KMS-11 (cell line): Measurements from ENCODE around the gene H1-8.
"Not testable (repeated sequence)": the region's sequence is repeated elsewhere in the genome, so short reads cannot be mapped to it uniquely, and the experiment has no call there.

Source experiments
- H2AFZ ChIP-seq: fragments of 200-600 bp; sonication (generic); 2 replicates; pipeline ENCODE4 v1.6.1; 2016; ENCODE audit warnings: antibody characterized with exemption, mixed run types, low read depth
- H3K27ac ChIP-seq: fragments of 200-600 bp; sonication (generic); 2 replicates; pipeline ENCODE4 v1.6.1; 2016; ENCODE audit warnings: mild to moderate bottlenecking, mixed run types
- H3K27me3 ChIP-seq: fragments of 200-600 bp; sonication (generic); 2 replicates; pipeline ENCODE4 v1.6.1; 2017; ENCODE audit warnings: mild to moderate bottlenecking, low read depth, mixed run types, moderate library complexity; ENCODE audit not compliant: insufficient read depth
- H3K36me3 ChIP-seq: fragments of 200-600 bp; sonication (generic); 2 replicates; pipeline ENCODE4 v1.6.1; 2017; ENCODE audit warnings: mild to moderate bottlenecking, mixed run types; ENCODE audit not compliant: insufficient read depth
- H3K4me1 ChIP-seq: fragments of 200-600 bp; sonication (generic); 2 replicates; pipeline ENCODE4 v1.6.1; 2016; ENCODE audit warnings: mild to moderate bottlenecking, low read depth, mixed run types; ENCODE audit not compliant: poor library complexity, severe bottlenecking
- H3K4me2 ChIP-seq: fragments of 200-600 bp; sonication (generic); 2 replicates; pipeline ENCODE4 v1.7.0; 2016; ENCODE audit warnings: mild to moderate bottlenecking, mixed run types
- H3K4me3 ChIP-seq: fragments of 200-600 bp; sonication (generic); IDR thresholded peaks from 2 replicates; pipeline ENCODE4 v1.6.1; 2017; ENCODE audit warnings: low read depth, low read length, mixed read lengths; ENCODE audit not compliant: insufficient read depth
- H3K79me2 ChIP-seq: fragments of 200-600 bp; sonication (generic); 2 replicates; pipeline ENCODE4 v1.6.1; 2016; ENCODE audit warnings: low read depth, mixed run types; ENCODE audit not compliant: insufficient read depth
- H3K9ac ChIP-seq: fragments of 200-600 bp; sonication (generic); 2 replicates; pipeline ENCODE4 v1.6.1; 2016; ENCODE audit warnings: mild to moderate bottlenecking, mixed run types
- H4K20me1 ChIP-seq: fragments of 200-600 bp; sonication (generic); 2 replicates; pipeline ENCODE4 v1.6.1; 2016; ENCODE audit warnings: mild to moderate bottlenecking, mixed run types; ENCODE audit not compliant: insufficient read depth
- TF ChIP-seq, protein P1 (sequence below): fragments of 200-600 bp; sonication (generic); conservative IDR thresholded peaks from 2 replicates; pipeline ENCODE4 v1.6.1; 2017; ENCODE audit warnings: low read depth, mild to moderate bottlenecking, antibody characterized with exemption, low read length, moderate library complexity, mixed read lengths

The H1-8 gene

GRCh38 chr3:129540776-129541516 is 2.0 kb upstream of the H1-8 start:
- TF ChIP-seq, protein P1, sequence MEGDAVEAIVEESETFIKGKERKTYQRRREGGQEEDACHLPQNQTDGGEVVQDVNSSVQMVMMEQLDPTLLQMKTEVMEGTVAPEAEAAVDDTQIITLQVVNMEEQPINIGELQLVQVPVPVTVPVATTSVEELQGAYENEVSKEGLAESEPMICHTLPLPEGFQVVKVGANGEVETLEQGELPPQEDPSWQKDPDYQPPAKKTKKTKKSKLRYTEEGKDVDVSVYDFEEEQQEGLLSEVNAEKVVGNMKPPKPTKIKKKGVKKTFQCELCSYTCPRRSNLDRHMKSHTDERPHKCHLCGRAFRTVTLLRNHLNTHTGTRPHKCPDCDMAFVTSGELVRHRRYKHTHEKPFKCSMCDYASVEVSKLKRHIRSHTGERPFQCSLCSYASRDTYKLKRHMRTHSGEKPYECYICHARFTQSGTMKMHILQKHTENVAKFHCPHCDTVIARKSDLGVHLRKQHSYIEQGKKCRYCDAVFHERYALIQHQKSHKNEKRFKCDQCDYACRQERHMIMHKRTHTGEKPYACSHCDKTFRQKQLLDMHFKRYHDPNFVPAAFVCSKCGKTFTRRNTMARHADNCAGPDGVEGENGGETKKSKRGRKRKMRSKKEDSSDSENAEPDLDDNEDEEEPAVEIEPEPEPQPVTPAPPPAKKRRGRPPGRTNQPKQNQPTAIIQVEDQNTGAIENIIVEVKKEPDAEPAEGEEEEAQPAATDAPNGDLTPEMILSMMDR = no peak
- no peak overlapping the region for H3K9ac ChIP-seq
- no peak overlapping the region for H3K27ac ChIP-seq

DNA sequence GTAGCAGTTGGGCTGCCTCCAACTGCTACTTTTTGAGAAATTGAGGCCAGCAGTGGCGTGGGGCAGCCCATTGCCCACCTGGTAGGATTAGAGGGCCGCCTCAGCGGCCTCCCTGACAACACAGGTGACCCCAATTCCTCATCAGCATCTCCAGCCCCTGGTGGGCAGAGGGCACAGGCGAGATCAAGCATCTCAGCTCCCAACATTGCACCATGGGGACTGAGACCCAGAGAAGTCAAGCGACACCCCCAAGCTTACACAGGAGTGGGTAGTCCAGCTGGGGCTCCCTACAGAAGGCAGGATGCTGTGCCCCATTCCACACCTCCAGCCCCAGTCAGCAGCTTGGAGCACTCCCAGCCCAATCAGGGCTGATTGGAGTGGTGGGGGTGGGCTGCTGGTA is 228 bp upstream of the H1-8 start:
- TF ChIP-seq, protein P1 = no peak
- H3K27ac ChIP-seq = no peak overlapping the region
- no peak overlapping the region for H2AFZ ChIP-seq
- no peak overlapping the region for H3K4me2 ChIP-seq
- H3K27me3 ChIP-seq = no peaks in the 10 kb centered on the region
- no peak overlapping the region for H3K4me3 ChIP-seq
- no peaks in the 10 kb centered on the region for H3K79me2 ChIP-seq
- H3K9ac ChIP-seq = no peak overlapping the region
- no peaks in the 10 kb centered on the region for H4K20me1 ChIP-seq
- no peaks in the 10 kb centered on the region for H3K4me1 ChIP-seq
- no peaks in the 10 kb centered on the region for H3K36me3 ChIP-seq

More at GRCh38 chr3:129540776-129541516, 2.0 kb upstream of the H1-8 start:
- no peak overlapping the region for H3K4me3 ChIP-seq
- H3K4me1 ChIP-seq = no peaks in the 10 kb centered on the region
- no peaks in the 10 kb centered on the region for H4K20me1 ChIP-seq
- H3K27me3 ChIP-seq = no peaks in the 10 kb centered on the region
- H3K79me2 ChIP-seq = no peaks in the 10 kb centered on the region
- H2AFZ ChIP-seq = no peak overlapping the region
- no peaks in the 10 kb centered on the region for H3K36me3 ChIP-seq
- no peak overlapping the region for H3K4me2 ChIP-seq

DNA sequence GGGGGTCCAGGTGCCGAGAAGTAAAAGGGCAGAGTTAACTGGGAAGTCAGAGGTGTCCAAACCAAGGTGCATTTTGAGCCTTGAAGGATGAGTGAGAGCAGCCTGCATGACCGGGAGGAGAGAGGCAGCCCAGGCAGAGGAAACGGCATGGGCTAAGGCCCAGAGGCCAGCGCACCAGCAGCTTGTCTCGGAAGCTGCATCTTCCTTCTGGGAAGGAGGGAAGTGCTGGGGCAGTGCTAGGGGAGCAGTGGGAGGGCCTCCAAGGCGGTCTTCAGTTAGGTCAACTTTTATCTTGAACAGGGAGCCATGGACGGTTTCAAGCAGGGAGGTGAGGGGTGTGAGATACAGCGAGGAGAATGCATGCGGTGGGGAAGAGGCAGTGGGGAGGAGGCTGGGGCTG is 1.0 kb downstream of the H1-8 start:
- Histone ChIP-seq H2AFZ (no peak overlapping the region), H3K79me2 (no peaks in the 10 kb centered on the region), H4K20me1 (no peaks in the 10 kb centered on the region), H3K4me3 (no peak overlapping the region), H3K27ac (no peak overlapping the region), H3K9ac (no peak overlapping the region), H3K36me3 (no peaks in the 10 kb centered on the region), H3K4me2 (no peak overlapping the region), H3K27me3 (no peaks in the 10 kb centered on the region), H3K4me1 (no peaks in the 10 kb centered on the region)
- TF ChIP-seq, protein P1 = no peak

- H4K20me1 ChIP-seq, H3K27me3 ChIP-seq, H3K4me3 ChIP-seq, H3K27ac ChIP-seq, H3K4me2 ChIP-seq, H3K9ac ChIP-seq, H3K4me1 ChIP-seq, H2AFZ ChIP-seq, H3K36me3 ChIP-seq, H3K79me2 ChIP-seq: not testable (repeated sequence)
These were observed 3.0 kb downstream of the H1-8 start for GRCh38 chr3:129545951-129546350.

GRCh38 chr3:129547241-129547640 is 4.3 kb downstream of the H1-8 start:
- H3K27me3 ChIP-seq = no peaks in the 10 kb centered on the region
- no peak overlapping the region for H3K4me2 ChIP-seq
- H3K4me1 ChIP-seq = no peaks in the 10 kb centered on the region
- TF ChIP-seq, protein P1 = no peak
- no peaks in the 10 kb centered on the region for H3K79me2 ChIP-seq
- H3K27ac ChIP-seq = no peak overlapping the region
- no peak overlapping the region for H3K4me3 ChIP-seq
- no peak overlapping the region for H3K9ac ChIP-seq
- no peaks in the 10 kb centered on the region for H3K36me3 ChIP-seq
- H2AFZ ChIP-seq = no peak overlapping the region
- no peaks in the 10 kb centered on the region for H4K20me1 ChIP-seq
